Measurements from ENCODE around the gene PPIP5K1.

The PPIP5K1 gene

GRCh38 chr15:43492266-43492665, 97.7 kb downstream of the PPIP5K1 start:
- H3K27ac ChIP-seq: no peak overlapping the region; the same call in 1 of the 2 replicates
- peaks cover 6% of the 10 kb centered on the region; the same call in 1 of the 2 replicates for H3K36me3 ChIP-seq (ENCODE audit: insufficient read depth)

GRCh38 chr15:43489191-43489590, 100.8 kb downstream of the PPIP5K1 start:
- no peak overlapping the region for H3K4me3 ChIP-seq (IDR thresholded peaks at IDR 0.05; ENCODE audit: insufficient read depth, low read depth, low read length)
- no peak overlapping the region for H2AFZ ChIP-seq (ENCODE audit: low read depth)
- H3K27ac ChIP-seq: no peak overlapping the region
- TF ChIP-seq, protein P1, sequence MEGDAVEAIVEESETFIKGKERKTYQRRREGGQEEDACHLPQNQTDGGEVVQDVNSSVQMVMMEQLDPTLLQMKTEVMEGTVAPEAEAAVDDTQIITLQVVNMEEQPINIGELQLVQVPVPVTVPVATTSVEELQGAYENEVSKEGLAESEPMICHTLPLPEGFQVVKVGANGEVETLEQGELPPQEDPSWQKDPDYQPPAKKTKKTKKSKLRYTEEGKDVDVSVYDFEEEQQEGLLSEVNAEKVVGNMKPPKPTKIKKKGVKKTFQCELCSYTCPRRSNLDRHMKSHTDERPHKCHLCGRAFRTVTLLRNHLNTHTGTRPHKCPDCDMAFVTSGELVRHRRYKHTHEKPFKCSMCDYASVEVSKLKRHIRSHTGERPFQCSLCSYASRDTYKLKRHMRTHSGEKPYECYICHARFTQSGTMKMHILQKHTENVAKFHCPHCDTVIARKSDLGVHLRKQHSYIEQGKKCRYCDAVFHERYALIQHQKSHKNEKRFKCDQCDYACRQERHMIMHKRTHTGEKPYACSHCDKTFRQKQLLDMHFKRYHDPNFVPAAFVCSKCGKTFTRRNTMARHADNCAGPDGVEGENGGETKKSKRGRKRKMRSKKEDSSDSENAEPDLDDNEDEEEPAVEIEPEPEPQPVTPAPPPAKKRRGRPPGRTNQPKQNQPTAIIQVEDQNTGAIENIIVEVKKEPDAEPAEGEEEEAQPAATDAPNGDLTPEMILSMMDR (conservative IDR thresholded peaks at IDR 0.05; ENCODE audit: low read depth, low read length): no peak
- no peak overlapping the region for H3K9ac ChIP-seq
- H4K20me1 ChIP-seq (ENCODE audit: insufficient read depth): no peaks in the 10 kb centered on the region
- no peak overlapping the region for H3K4me2 ChIP-seq
- H3K4me1 ChIP-seq (ENCODE audit: low read depth, poor library complexity, severe bottlenecking): peaks cover 19% of the 10 kb centered on the region
- H3K27me3 ChIP-seq (ENCODE audit: insufficient read depth, low read depth): no peaks in the 10 kb centered on the region
- peaks cover 6% of the 10 kb centered on the region; the same call in 1 of the 2 replicates for H3K36me3 ChIP-seq (ENCODE audit: insufficient read depth)
- no peaks in the 10 kb centered on the region for H3K79me2 ChIP-seq (ENCODE audit: insufficient read depth, low read depth)

More at GRCh38 chr15:43492266-43492665, 97.7 kb downstream of the PPIP5K1 start:
- no peaks in the 10 kb centered on the region for H3K27me3 ChIP-seq (ENCODE audit: insufficient read depth, low read depth)
- H4K20me1 ChIP-seq (ENCODE audit: insufficient read depth): no peaks in the 10 kb centered on the region
- peak overlapping the region; percentile 97 for H2AFZ ChIP-seq (ENCODE audit: low read depth)
- H3K4me3 ChIP-seq (IDR thresholded peaks at IDR 0.05; ENCODE audit: insufficient read depth, low read depth, low read length): peak overlapping the region; percentile 24
- H3K79me2 ChIP-seq (ENCODE audit: insufficient read depth, low read depth): no peaks in the 10 kb centered on the region
- H3K4me1 ChIP-seq (ENCODE audit: low read depth, poor library complexity, severe bottlenecking): peaks cover 19% of the 10 kb centered on the region
- TF ChIP-seq, protein P1 (conservative IDR thresholded peaks at IDR 0.05; ENCODE audit: low read depth, low read length): no peak
- H3K9ac ChIP-seq: peak overlapping the region; percentile 64
- peak overlapping the region; percentile 62 for H3K4me2 ChIP-seq

DNA sequence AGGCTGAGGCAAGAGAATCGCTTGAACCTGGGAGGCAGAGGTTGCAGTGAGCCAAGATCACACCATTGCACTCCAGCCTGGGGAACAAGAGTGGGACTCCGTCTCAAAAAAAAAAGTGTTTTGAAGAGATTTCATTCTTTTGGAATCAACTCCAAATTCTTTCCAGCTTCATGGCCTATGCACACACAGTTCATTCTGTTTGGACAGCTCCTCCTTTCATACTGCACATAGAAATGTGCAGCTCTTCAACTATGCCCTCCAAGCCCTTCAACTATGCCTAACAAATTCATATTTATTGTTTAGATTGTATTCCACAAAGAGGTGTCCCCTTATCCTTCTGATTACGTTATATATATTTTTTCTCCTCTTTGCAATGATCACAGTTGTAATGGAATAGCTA, 101.2 kb downstream of the PPIP5K1 start:
- TF ChIP-seq, protein P1 (conservative IDR thresholded peaks at IDR 0.05; ENCODE audit: low read depth, low read length): no peak
- Histone ChIP-seq H3K27me3 (ENCODE audit: insufficient read depth, low read depth) (no peaks in the 10 kb centered on the region), H3K4me1 (ENCODE audit: low read depth, poor library complexity, severe bottlenecking) (peaks cover 16% of the 10 kb centered on the region), H4K20me1 (ENCODE audit: insufficient read depth) (no peaks in the 10 kb centered on the region), H3K4me3 (IDR thresholded peaks at IDR 0.05; ENCODE audit: insufficient read depth, low read depth, low read length) (no peak overlapping the region), H3K9ac (no peak overlapping the region), H3K4me2 (no peak overlapping the region), H3K79me2 (ENCODE audit: insufficient read depth, low read depth) (no peaks in the 10 kb centered on the region), H2AFZ (ENCODE audit: low read depth) (no peak overlapping the region), H3K36me3 (ENCODE audit: insufficient read depth) (peaks cover 6% of the 10 kb centered on the region; the same call in 1 of the 2 replicates), H3K27ac (no peak overlapping the region)

DNA sequence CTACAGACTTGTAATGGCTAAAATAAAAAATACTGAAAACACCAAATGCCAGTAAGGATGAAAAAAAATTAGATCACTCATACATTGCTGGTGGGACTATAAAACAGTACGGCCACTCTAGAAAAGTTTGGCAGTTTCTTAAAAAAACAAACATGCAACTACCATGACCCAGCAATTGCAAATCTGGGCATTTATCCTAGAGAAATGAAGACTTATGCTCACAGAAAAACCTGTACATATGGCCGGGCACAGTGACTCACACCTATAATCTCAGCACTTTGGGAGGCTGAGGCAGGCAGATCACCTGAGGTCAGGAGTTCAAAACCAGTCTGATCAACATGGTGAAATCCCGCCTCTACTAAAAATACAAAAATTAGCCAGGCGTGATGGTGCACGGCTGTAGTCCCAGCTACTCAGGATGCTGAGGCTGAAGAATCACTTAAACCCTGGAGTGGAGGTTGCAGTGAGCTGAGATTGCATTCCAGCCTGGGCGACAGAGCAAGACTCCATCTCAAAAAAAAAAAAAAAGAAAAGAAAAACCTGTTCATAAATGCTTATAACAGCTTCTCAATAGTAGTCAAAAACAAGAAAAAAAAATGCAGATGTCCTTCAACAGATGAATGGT, 102.6 kb downstream of the PPIP5K1 start:
- no peaks in the 10 kb centered on the region for H3K27me3 ChIP-seq (ENCODE audit: insufficient read depth, low read depth)
- no peak overlapping the region for H3K4me3 ChIP-seq (IDR thresholded peaks at IDR 0.05; ENCODE audit: insufficient read depth, low read depth, low read length)
- TF ChIP-seq, protein P1 (conservative IDR thresholded peaks at IDR 0.05; ENCODE audit: low read depth, low read length): no peak
- H4K20me1 ChIP-seq (ENCODE audit: insufficient read depth): no peaks in the 10 kb centered on the region
- H3K36me3 ChIP-seq (ENCODE audit: insufficient read depth): peaks cover 6% of the 10 kb centered on the region; the same call in 1 of the 2 replicates
- H3K27ac ChIP-seq: no peak overlapping the region
- H3K79me2 ChIP-seq (ENCODE audit: insufficient read depth, low read depth): no peaks in the 10 kb centered on the region
- H3K4me1 ChIP-seq (ENCODE audit: low read depth, poor library complexity, severe bottlenecking): peaks cover 10% of the 10 kb centered on the region
- H3K9ac ChIP-seq: no peak overlapping the region
- H2AFZ ChIP-seq (ENCODE audit: low read depth): no peak overlapping the region
- no peak overlapping the region for H3K4me2 ChIP-seq
